ENCODE results near the gene GLMP. TPM values are rescaled to one million over a fixed set of nuclear protein-coding genes. Genes with fewer than 3 reads are reported as not detected.

The GLMP gene
- polyA plus RNA-seq, 1 donor from 2014 or later: 3.3 TPM

- Histone ChIP-seq H3K4me2 (ENCODE audit: low read length) (no peak overlapping the region), H3K9me3 (ENCODE audit: low read length) (no peaks in the 10 kb centered on the region), H3F3A (ENCODE audit: insufficient read depth, low read length, poor library complexity, severe bottlenecking) (no peaks in the 10 kb centered on the region), H2AFZ (ENCODE audit: low read depth, low read length) (no peak overlapping the region), H4K20me1 (ENCODE audit: insufficient read depth) (no peaks in the 10 kb centered on the region), H3K4me3 (ENCODE audit: low read length) (no peak overlapping the region), H3K9me2 (ENCODE audit: insufficient read depth, low read length) (no peaks in the 10 kb centered on the region), H3K27ac (ENCODE audit: low read length) (no peak overlapping the region), H3K9ac (ENCODE audit: low read length) (no peak overlapping the region), H3K79me2 (replicated peaks; ENCODE audit: insufficient read depth, low read length) (peaks cover 6% of the 10 kb centered on the region), H3K36me3 (ENCODE audit: insufficient read depth, low read length) (no peaks in the 10 kb centered on the region), H3K27me3 (ENCODE audit: insufficient read depth, low read depth, low read length) (no peaks in the 10 kb centered on the region)
- no peak for TF ChIP-seq CTCF (IDR thresholded peaks at IDR 0.05; ENCODE audit: poor library complexity, severe bottlenecking)
- TF ChIP-seq POLR2AphosphoS5 (IDR thresholded peaks at IDR 0.05): peak; percentile 49
Measured at GRCh38 chr1:156342166-156342955, 46.9 kb upstream of the GLMP start.

GRCh38 chr1:156338180-156338976 lies 42.9 kb upstream of the GLMP start, which contains the start of the genes CCT3 and TSACC:
TSS of gene CCT3 (minus strand) at chr1:156338292. CDS start at chr1:156338184, 108 bp downstream.
TSS of gene TSACC (plus strand) at chr1:156338526. CDS start at chr1:156339758, 1,232 bp downstream.
- no peaks in the 10 kb centered on the region for H3K9me3 ChIP-seq (ENCODE audit: low read length)
- H3K27ac ChIP-seq (ENCODE audit: low read length): peak within 1 kb of the TSS; percentile 75
- H3K9ac ChIP-seq (ENCODE audit: low read length): peak within 1 kb of the TSS; percentile 79
- H3K9me2 ChIP-seq (ENCODE audit: insufficient read depth, low read length): no peaks in the 10 kb centered on the region
- peak within 1 kb of the TSS; percentile 59 for H2AFZ ChIP-seq (ENCODE audit: low read depth, low read length)
- H3K36me3 ChIP-seq (ENCODE audit: insufficient read depth, low read length): peaks cover 12% of the 10 kb centered on the region
- H3K79me2 ChIP-seq (replicated peaks; ENCODE audit: insufficient read depth, low read length): peaks cover 29% of the 10 kb centered on the region
- H4K20me1 ChIP-seq (ENCODE audit: insufficient read depth): no peaks in the 10 kb centered on the region
- H3K4me2 ChIP-seq (ENCODE audit: low read length): peak within 1 kb of the TSS; percentile 53
- H3F3A ChIP-seq (ENCODE audit: insufficient read depth, low read length, poor library complexity, severe bottlenecking): no peaks in the 10 kb centered on the region
- no peak for TF ChIP-seq RAD21 (conservative IDR thresholded peaks at IDR 0.05)
- peak; percentile 61 for TF ChIP-seq REST (IDR thresholded peaks at IDR 0.05; ENCODE audit: borderline replicate concordance)
- no peak for TF ChIP-seq CTCF (IDR thresholded peaks at IDR 0.05; ENCODE audit: poor library complexity, severe bottlenecking)
- TF ChIP-seq EP300 (conservative IDR thresholded peaks at IDR 0.05; ENCODE audit: poor library complexity, severe bottlenecking): no peak
- TF ChIP-seq MXI1 (conservative IDR thresholded peaks at IDR 0.05; ENCODE audit: poor library complexity, severe bottlenecking): peak; percentile 99
- peak; percentile 79 for TF ChIP-seq POLR2AphosphoS5 (IDR thresholded peaks at IDR 0.05)
- TF ChIP-seq SMC3 (conservative IDR thresholded peaks at IDR 0.05; ENCODE audit: poor library complexity): peak; percentile 35
- TF ChIP-seq TAF1 (IDR thresholded peaks at IDR 0.05; ENCODE audit: low read depth): peak; percentile 22
- no peak for TF ChIP-seq EZH2 (IDR thresholded peaks at IDR 0.05; ENCODE audit: borderline replicate concordance, insufficient read depth, low read length, poor library complexity, severe bottlenecking)
- peak within 1 kb of the TSS; percentile 82 for H3K4me3 ChIP-seq (ENCODE audit: low read length)
- H3K27me3 ChIP-seq (ENCODE audit: insufficient read depth, low read depth, low read length): no peaks in the 10 kb centered on the region
